ENCODE measurements around the gene CEMP1.

The CEMP1 gene

GRCh38 chr16:2499454-2499853 is 31.8 kb downstream of the CEMP1 start:
- 94% methylated on average over 2 of the region's 6 CpGs; no CpG with 5 or more reads in 1 of the 2 experiments for WGBS, 2 experiments (ENCODE audit: insufficient coverage in 2 of 2)
- Histone ChIP-seq H3K27ac (ENCODE audit: low read depth, low read length, severe bottlenecking) (no peak overlapping the region), H3K9me3 (ENCODE audit: control insufficient read depth, low read length) (no peaks in the 10 kb centered on the region)

DNA sequence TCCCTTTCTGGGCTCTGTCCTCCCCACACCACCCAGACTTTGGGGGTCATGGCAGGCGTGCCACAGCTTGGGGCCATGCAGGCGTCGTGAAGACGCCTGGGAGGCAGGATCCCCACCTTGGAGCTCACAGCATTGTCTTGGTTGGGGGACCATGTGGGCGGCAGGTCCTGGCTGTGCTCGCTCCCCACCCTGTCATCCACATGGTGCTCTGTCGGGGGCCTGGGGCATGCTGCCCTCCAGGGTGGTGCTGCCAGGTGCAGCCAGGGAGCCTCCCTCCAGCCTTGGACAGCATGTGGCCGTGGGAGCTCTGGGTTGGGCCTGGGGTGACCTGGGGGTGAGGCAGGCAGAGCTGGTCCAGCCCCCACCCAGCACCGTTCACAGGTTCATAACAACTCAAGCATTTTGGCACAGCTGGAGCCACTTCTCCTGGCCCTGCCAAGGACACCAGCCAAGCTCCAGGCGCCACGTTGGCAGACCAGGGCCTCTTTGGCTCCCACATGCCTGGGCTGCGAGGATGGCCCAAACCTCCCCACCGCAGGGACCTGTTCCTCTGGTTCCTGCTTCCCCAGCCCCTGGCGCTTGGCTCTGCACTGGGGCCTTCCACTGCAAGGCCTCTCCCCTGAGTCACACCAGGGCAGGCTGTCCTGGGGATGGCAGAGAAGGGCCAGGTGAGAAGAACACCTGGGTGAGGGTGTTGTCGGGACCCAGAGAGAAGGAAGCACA is 32.5 kb downstream of the CEMP1 start:
- Histone ChIP-seq H3K4me3 (ENCODE audit: extremely low read depth, insufficient read depth, low read length, poor library complexity, severe bottlenecking) (no peak overlapping the region), H3K4me1 (ENCODE audit: control insufficient read depth, insufficient read depth, low read length, poor library complexity, severe bottlenecking) (peaks cover 5% of the 10 kb centered on the region), H3K9me3 (ENCODE audit: control insufficient read depth, low read length) (no peaks in the 10 kb centered on the region), H3K27ac (ENCODE audit: low read depth, low read length, severe bottlenecking) (no peak overlapping the region), H3K36me3 (ENCODE audit: control insufficient read depth, insufficient read depth, low read length) (no peaks in the 10 kb centered on the region)
- 92 to 96% methylated on average over 13 to 14 of the region's 15 CpGs for WGBS, 2 experiments (ENCODE audit: insufficient coverage in 2 of 2)

More at GRCh38 chr16:2499454-2499853, 31.8 kb downstream of the CEMP1 start:
- Histone ChIP-seq H3K36me3 (ENCODE audit: control insufficient read depth, insufficient read depth, low read length) (no peaks in the 10 kb centered on the region), H3K4me3 (ENCODE audit: extremely low read depth, insufficient read depth, low read length, poor library complexity, severe bottlenecking) (no peak overlapping the region), H3K4me1 (ENCODE audit: control insufficient read depth, insufficient read depth, low read length, poor library complexity, severe bottlenecking) (peaks cover 5% of the 10 kb centered on the region)

DNA sequence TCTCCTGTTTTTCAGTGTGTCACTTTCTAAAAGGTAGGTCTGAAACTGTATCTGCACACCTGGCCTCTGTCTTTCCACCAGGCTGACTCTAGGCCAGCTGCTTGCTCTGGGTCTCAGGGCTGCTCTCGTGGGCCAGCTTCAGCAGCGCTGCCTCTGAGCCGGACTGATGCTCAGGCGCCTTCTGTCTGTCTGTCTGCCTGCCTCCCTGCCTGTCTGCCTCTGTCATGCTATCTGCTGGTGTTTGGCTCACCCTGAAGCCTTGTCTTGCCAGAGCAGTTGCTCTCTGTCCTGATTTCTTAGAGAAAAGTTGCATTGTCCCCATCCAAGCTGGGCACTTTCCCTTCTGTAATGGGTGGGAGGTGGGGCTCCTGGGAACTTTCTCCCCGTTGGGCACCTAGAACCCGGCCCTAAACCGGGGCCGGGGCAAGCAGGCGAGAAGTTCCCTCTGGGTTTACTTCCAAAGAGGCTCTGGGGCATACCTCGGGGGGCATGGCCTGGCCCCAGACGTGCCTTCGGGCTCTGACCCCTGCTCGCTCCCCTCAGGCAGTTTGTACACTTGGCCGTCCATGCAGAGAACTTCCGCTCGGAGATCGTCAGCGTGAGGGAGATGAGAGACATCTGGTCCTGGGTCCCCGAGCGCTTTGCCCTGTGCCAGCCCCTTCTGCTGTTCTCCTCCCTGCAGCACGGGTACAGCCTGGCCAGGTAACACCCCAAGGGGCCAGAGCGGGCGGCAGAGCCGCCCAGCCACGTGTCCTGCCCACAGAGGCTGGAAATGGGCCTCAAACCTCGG is 33.3 kb downstream of the CEMP1 start:
- H3K27ac ChIP-seq (ENCODE audit: low read depth, low read length, severe bottlenecking) = no peak overlapping the region
- no peak overlapping the region for H3K4me3 ChIP-seq (ENCODE audit: extremely low read depth, insufficient read depth, low read length, poor library complexity, severe bottlenecking)
- no peaks in the 10 kb centered on the region for H3K36me3 ChIP-seq (ENCODE audit: control insufficient read depth, insufficient read depth, low read length)
- WGBS, 2 experiments (ENCODE audit: insufficient coverage in 2 of 2) = 94 to 96% methylated on average over 26 of the region's 26 CpGs
- H3K4me1 ChIP-seq (ENCODE audit: control insufficient read depth, insufficient read depth, low read length, poor library complexity, severe bottlenecking) = peaks cover 5% of the 10 kb centered on the region
- H3K9me3 ChIP-seq (ENCODE audit: control insufficient read depth, low read length) = no peaks in the 10 kb centered on the region

GRCh38 chr16:2497116-2497630 is 34.0 kb downstream of the CEMP1 start:
- Histone ChIP-seq H3K27ac (ENCODE audit: low read depth, low read length, severe bottlenecking) (no peak overlapping the region), H3K4me1 (ENCODE audit: control insufficient read depth, insufficient read depth, low read length, poor library complexity, severe bottlenecking) (peaks cover 5% of the 10 kb centered on the region), H3K4me3 (ENCODE audit: extremely low read depth, insufficient read depth, low read length, poor library complexity, severe bottlenecking) (no peak overlapping the region), H3K36me3 (ENCODE audit: control insufficient read depth, insufficient read depth, low read length) (no peaks in the 10 kb centered on the region), H3K9me3 (ENCODE audit: control insufficient read depth, low read length) (no peaks in the 10 kb centered on the region)
- 87 to 90% methylated on average over 20 to 21 of the region's 21 CpGs for WGBS, 2 experiments (ENCODE audit: insufficient coverage in 2 of 2)

- H3K9me3 ChIP-seq (ENCODE audit: control insufficient read depth, low read length) = no peaks in the 10 kb centered on the region
- no peak overlapping the region for H3K4me3 ChIP-seq (ENCODE audit: extremely low read depth, insufficient read depth, low read length, poor library complexity, severe bottlenecking)
- H3K36me3 ChIP-seq (ENCODE audit: control insufficient read depth, insufficient read depth, low read length) = no peaks in the 10 kb centered on the region
- 94 to 97% methylated on average over 62 of the region's 62 CpGs for WGBS, 2 experiments (ENCODE audit: insufficient coverage in 2 of 2)
- no peak overlapping the region for H3K27ac ChIP-seq (ENCODE audit: low read depth, low read length, severe bottlenecking)
- H3K4me1 ChIP-seq (ENCODE audit: control insufficient read depth, insufficient read depth, low read length, poor library complexity, severe bottlenecking) = peaks cover under 1% of the 10 kb centered on the region
Observed at GRCh38 chr16:2496223-2497115, 34.7 kb downstream of the CEMP1 start.

DNA sequence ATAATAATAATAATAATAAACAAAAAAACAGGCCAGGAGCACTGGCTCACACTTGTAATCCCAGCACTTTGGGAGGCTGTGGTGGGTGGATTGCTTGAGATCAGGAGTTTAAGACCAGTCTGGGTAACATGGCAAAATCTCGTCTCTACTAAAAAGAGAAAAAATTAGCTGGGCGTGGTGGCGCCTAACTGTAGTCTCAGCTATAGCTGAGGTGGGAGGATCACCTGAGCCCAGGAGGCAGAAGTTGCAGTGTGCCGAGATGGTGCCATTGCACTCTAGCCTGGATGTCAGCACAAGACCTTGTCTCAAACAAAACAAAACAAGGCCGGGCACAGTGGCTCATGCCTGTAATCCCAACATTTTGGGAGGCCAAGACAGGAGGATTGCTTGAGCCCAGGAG is 36.2 kb downstream of the CEMP1 start:
- Histone ChIP-seq H3K27ac (ENCODE audit: low read depth, low read length, severe bottlenecking) (no peak overlapping the region), H3K9me3 (ENCODE audit: control insufficient read depth, low read length) (no peaks in the 10 kb centered on the region), H3K36me3 (ENCODE audit: control insufficient read depth, insufficient read depth, low read length) (no peaks in the 10 kb centered on the region), H3K4me3 (ENCODE audit: extremely low read depth, insufficient read depth, low read length, poor library complexity, severe bottlenecking) (no peak overlapping the region), H3K4me1 (ENCODE audit: control insufficient read depth, insufficient read depth, low read length, poor library complexity, severe bottlenecking) (no peaks in the 10 kb centered on the region)
- WGBS, 2 experiments (ENCODE audit: insufficient coverage in 2 of 2) = 88 to 93% methylated on average over 5 of the region's 5 CpGs

GRCh38 chr16:2494616-2495015 is 36.6 kb downstream of the CEMP1 start:
- H3K4me3 ChIP-seq (ENCODE audit: extremely low read depth, insufficient read depth, low read length, poor library complexity, severe bottlenecking) = no peak overlapping the region
- H3K36me3 ChIP-seq (ENCODE audit: control insufficient read depth, insufficient read depth, low read length) = no peaks in the 10 kb centered on the region
- WGBS, 2 experiments (ENCODE audit: insufficient coverage in 2 of 2) = 88% methylated on average over 4 of the region's 5 CpGs; no CpG with 5 or more reads in 1 of the 2 experiments
- no peaks in the 10 kb centered on the region for H3K4me1 ChIP-seq (ENCODE audit: control insufficient read depth, insufficient read depth, low read length, poor library complexity, severe bottlenecking)
- no peak overlapping the region for H3K27ac ChIP-seq (ENCODE audit: low read depth, low read length, severe bottlenecking)
- H3K9me3 ChIP-seq (ENCODE audit: control insufficient read depth, low read length) = no peaks in the 10 kb centered on the region

DNA sequence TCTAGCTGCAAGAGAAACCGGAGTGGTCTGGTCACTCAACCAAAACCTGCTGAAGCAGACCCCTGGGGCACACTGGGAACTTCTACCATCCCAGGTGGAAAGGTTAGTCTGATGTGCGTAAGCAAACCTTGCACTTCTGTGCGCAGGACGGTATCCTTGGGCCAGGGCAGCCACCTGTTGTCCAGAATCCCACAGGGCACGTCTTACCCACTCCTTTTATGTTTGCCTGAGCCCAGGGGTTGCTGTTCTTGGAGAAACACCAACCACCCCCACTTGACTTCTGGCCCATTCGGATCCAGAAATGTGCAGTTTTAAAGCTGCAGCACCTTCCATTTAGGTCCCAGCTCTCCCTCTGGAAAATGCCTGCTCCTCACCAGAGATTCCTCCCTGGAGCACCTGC is 37.6 kb downstream of the CEMP1 start:
- Histone ChIP-seq H3K9me3 (ENCODE audit: control insufficient read depth, low read length) (no peaks in the 10 kb centered on the region), H3K4me1 (ENCODE audit: control insufficient read depth, insufficient read depth, low read length, poor library complexity, severe bottlenecking) (no peaks in the 10 kb centered on the region), H3K36me3 (ENCODE audit: control insufficient read depth, insufficient read depth, low read length) (no peaks in the 10 kb centered on the region), H3K4me3 (ENCODE audit: extremely low read depth, insufficient read depth, low read length, poor library complexity, severe bottlenecking) (no peak overlapping the region), H3K27ac (ENCODE audit: low read depth, low read length, severe bottlenecking) (no peak overlapping the region)
- 92 to 97% methylated on average over 3 to 5 of the region's 6 CpGs for WGBS, 2 experiments (ENCODE audit: insufficient coverage in 2 of 2)

- peaks cover 2% of the 10 kb centered on the region for H3K4me1 ChIP-seq (ENCODE audit: control insufficient read depth, insufficient read depth, low read length, poor library complexity, severe bottlenecking)
- H3K27ac ChIP-seq (ENCODE audit: low read depth, low read length, severe bottlenecking) = no peak overlapping the region
- WGBS, 2 experiments (ENCODE audit: insufficient coverage in 2 of 2) = 93 to 98% methylated on average over 12 to 13 of the region's 13 CpGs
- H3K4me3 ChIP-seq (ENCODE audit: extremely low read depth, insufficient read depth, low read length, poor library complexity, severe bottlenecking) = no peak overlapping the region
- H3K9me3 ChIP-seq (ENCODE audit: control insufficient read depth, low read length) = no peaks in the 10 kb centered on the region
- H3K36me3 ChIP-seq (ENCODE audit: control insufficient read depth, insufficient read depth, low read length) = no peaks in the 10 kb centered on the region
Observed at GRCh38 chr16:2492292-2492691, 38.9 kb downstream of the CEMP1 start.

All from mesodermal cell (in vitro differentiated cells).